Panc1 (cell line): ENCODE measurements around the gene DTNB.

ENCODE experiments used
- CTCF ChIP-seq: fragments of 450-650 bp; IDR thresholded peaks from 2 replicates; pipeline ENCODE4 v1.5.1; 2017; ENCODE audit warnings: mild to moderate bottlenecking
- POLR2AphosphoS5 ChIP-seq: IDR thresholded peaks from 2 replicates; pipeline ENCODE4 v1.6.1; 2012; ENCODE audit warnings: mild to moderate bottlenecking, low read depth, low read length, moderate library complexity

- TF ChIP-seq CTCF (no peak), POLR2AphosphoS5 (no peak)
Measured at GRCh38 chr2:25467743-25468142, 205.6 kb downstream of the DTNB start.
